ENCODE results near the gene FUZ.

GRCh38 chr19:49781394-49781793 lies 31.7 kb downstream of the FUZ start:
- no peak for TF ChIP-seq POLR2AphosphoS5 (IDR thresholded peaks at IDR 0.05)
- no peak for TF ChIP-seq CTCF (IDR thresholded peaks at IDR 0.05; ENCODE audit: poor library complexity, severe bottlenecking)
- no peak for TF ChIP-seq EZH2 (IDR thresholded peaks at IDR 0.05; ENCODE audit: borderline replicate concordance, insufficient read depth, low read length, poor library complexity, severe bottlenecking)
- TF ChIP-seq MXI1 (conservative IDR thresholded peaks at IDR 0.05; ENCODE audit: poor library complexity, severe bottlenecking): no peak
- no peak for TF ChIP-seq EP300 (conservative IDR thresholded peaks at IDR 0.05; ENCODE audit: poor library complexity, severe bottlenecking)
- TF ChIP-seq RAD21 (conservative IDR thresholded peaks at IDR 0.05): no peak

Measured in neural cell (in vitro differentiated cells).